Adrenal gland (tissue), 12 donors: ENCODE results near the gene ZNF774. TPM values are rescaled to one million over a fixed set of nuclear protein-coding genes. Genes with fewer than 3 reads are reported as not detected.

Experiments
- DNase-seq, 7 donors: peaks; one replicate each; pipeline ENCODE4 v3.0.0-alpha.2; 2019 to 2020
- H3K27ac ChIP-seq, 5 donors: fragments of 200-600 bp; sonication (generic) in 4 of 5; 1 replicate in 3 of 5; 2 replicates in 2 of 5; pipeline versions ENCODE4 v1.5.1 to v1.8.0; 2016 to 2020; ENCODE audit warnings: mild to moderate bottlenecking in 1 of 5
- H3K27me3 ChIP-seq: fragments of 200-600 bp; 2 replicates; pipeline ENCODE4 v1.8.0; 2021
- H3K36me3 ChIP-seq, 2 donors: fragments of 200-600 bp; replicated peaks in 1 of 2; 1 replicate in 1 of 2; 2 replicates in 1 of 2; pipeline versions ENCODE4 v1.5.1 to v1.8.0; 2018 to 2022
- H3K4me1 ChIP-seq, 2 donors: fragments of 200-600 bp; replicated peaks in 1 of 2; 1 replicate in 1 of 2; 2 replicates in 1 of 2; pipeline versions ENCODE4 v1.5.1 to v1.8.0; 2018 to 2021
- H3K4me3 ChIP-seq, 4 donors: fragments of 200-600 bp; sonication (generic) in 3 of 4; one replicate each; pipeline ENCODE4 v1.5.1; 2016 to 2018
- H3K9me3 ChIP-seq, 3 donors: fragments of 200-600 bp; sonication (generic) in 1 of 3; replicated peaks in 1 of 3; 1 replicate in 2 of 3; 2 replicates in 1 of 3; pipeline versions ENCODE4 v1.5.1 to v1.8.0; 2016 to 2021
- POLR2A ChIP-seq, 2 donors: fragments of 450-650 bp; IDR thresholded peaks; one replicate each; pipeline ENCODE4 v1.6.1; 2017; ENCODE audit warnings: antibody characterized with exemption in 2 of 2, mild to moderate bottlenecking in 2 of 2, moderate library complexity in 1 of 2
- WGBS, 4 donors: extraction: QIAGEN DNeasy Blood & Tissue Kit in 2 of 4; methylation state at CpG; one replicate each; pipeline versions ENCODE4 v1.1.5 to v1.1.7; 2013 to 2017; 5-methylcytosine and 5-hydroxymethylcytosine counted together
- intact Hi-C, 2 donors: fragments of 100-400 bp; cut with DNase I; formaldehyde crosslinking; loops; one replicate each; pipeline versions ENCODE4 v1.14.1 to v1.15.0; 2022 to 2023
- polyA plus RNA-seq, 3 donors: library from polyadenylated mRNA; stranded (reverse); fragments of 200-250 nt in 2 of 3; fragments of 350-450 nt in 1 of 3; fragmentation: Illumina TruSeq in 1 of 3; extraction: RNeasy Lipid Tissue Mini Kit (QIAGEN cat#74804) in 1 of 3; gene quantifications; one replicate each; pipeline ENCODE4 v1.2.3, GENCODE V29; 2013 to 2014
- total RNA-seq, 9 donors: library from RNA; depleted of rRNA in 4 of 9; stranded (reverse); fragments of >200 nt in 4 of 9; fragments of 120-200 nt in 1 of 9; fragmentation: NEBNext Ultra II Directional in 1 of 9; extraction: Animal tissue kit (Norgen Biotek cat#: 25700) in 1 of 9; gene quantifications; one replicate each; pipeline versions ENCODE4 v1.1.0 to v1.2.4, GENCODE V29; 2013 to 2023
- TF ChIP-seq, protein P1 (sequence below), 6 experiments: fragments of 450-650 bp in 4 of 6; fragments of 200-600 bp in 2 of 6; sonication (generic) in 1 of 6; IDR thresholded peaks; 1 replicate in 5 of 6; 2 replicates in 1 of 6; pipeline versions ENCODE4 v1.5.1 to v1.8.0; 2016 to 2021; ENCODE audit warnings: antibody characterized with exemption in 6 of 6, mild to moderate bottlenecking in 2 of 6, moderate library complexity in 1 of 6
- donor health status: healthy with polysubstance abuse.
- donor health status: Bipolar disorder and iron deficiency.
- donor health status: DM: yes; HTN: yes; CAD: no.
- donor health status: DM: no; HTN: no; CAD: no.
- donor health status: DM: no; HTN: no; CAD: no.
- donor health status: DM: yes; HTN: yes; CAD: no.

Gene ZNF774
- total and polyA plus RNA-seq, 12 donors: 1.0 to 21.4 (median 6.0) TPM

- H3K27ac ChIP-seq: no peak overlapping the region
- WGBS, 4 donors: 90 to 100% (median 91%) methylated on average over 2 of the region's 2 CpGs
- H3K4me1 ChIP-seq: no peaks in the 10 kb centered on the region
- H3K4me3 ChIP-seq: no peak overlapping the region
- no peak for TF ChIP-seq POLR2A (IDR thresholded peaks at IDR 0.05)
- TF ChIP-seq, protein P1, sequence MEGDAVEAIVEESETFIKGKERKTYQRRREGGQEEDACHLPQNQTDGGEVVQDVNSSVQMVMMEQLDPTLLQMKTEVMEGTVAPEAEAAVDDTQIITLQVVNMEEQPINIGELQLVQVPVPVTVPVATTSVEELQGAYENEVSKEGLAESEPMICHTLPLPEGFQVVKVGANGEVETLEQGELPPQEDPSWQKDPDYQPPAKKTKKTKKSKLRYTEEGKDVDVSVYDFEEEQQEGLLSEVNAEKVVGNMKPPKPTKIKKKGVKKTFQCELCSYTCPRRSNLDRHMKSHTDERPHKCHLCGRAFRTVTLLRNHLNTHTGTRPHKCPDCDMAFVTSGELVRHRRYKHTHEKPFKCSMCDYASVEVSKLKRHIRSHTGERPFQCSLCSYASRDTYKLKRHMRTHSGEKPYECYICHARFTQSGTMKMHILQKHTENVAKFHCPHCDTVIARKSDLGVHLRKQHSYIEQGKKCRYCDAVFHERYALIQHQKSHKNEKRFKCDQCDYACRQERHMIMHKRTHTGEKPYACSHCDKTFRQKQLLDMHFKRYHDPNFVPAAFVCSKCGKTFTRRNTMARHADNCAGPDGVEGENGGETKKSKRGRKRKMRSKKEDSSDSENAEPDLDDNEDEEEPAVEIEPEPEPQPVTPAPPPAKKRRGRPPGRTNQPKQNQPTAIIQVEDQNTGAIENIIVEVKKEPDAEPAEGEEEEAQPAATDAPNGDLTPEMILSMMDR (IDR thresholded peaks at IDR 0.05): no peak
- H3K9me3 ChIP-seq: no peaks in the 10 kb centered on the region
- no peaks in the 10 kb centered on the region for H3K27me3 ChIP-seq
- intact Hi-C loops: no loop called here
- DNase-seq: peak in 1 of 7 donors; percentile 20
- H3K36me3 ChIP-seq: no peaks in the 10 kb centered on the region
Measured at GRCh38 chr15:90307661-90308060, 44.4 kb upstream of the ZNF774 start.

DNA sequence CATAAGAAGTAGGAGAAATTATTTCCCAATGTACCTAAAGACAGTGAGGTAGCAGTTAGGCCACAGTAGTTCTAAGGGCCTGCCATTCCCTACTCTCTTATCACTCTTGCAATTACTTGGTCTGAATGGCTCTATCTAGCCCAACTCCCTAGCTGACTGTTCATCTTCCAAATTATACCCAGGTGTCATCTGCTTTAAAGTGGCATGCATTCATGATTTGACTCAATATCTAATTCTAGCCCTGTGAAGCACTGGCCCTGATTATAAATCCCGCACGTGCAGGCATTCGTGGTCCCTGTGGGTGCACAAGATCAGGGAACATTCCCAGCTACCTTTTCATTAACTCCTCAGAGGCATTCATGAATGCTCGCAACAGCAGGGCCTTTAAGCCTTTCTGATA is 43.1 kb upstream of the ZNF774 start:
- DNase-seq: peak in 1 of 7 donors; percentile 29
- no peaks in the 10 kb centered on the region for H3K36me3 ChIP-seq
- H3K27me3 ChIP-seq: no peaks in the 10 kb centered on the region
- 90 to 97% (median 91%) methylated on average over 4 of the region's 4 CpGs for WGBS, 4 donors
- intact Hi-C loops: no loop called here
- no peak overlapping the region for H3K4me3 ChIP-seq
- H3K4me1 ChIP-seq: no peaks in the 10 kb centered on the region
- no peaks in the 10 kb centered on the region for H3K9me3 ChIP-seq
- no peak overlapping the region for H3K27ac ChIP-seq
- TF ChIP-seq POLR2A (IDR thresholded peaks at IDR 0.05): no peak

GRCh38 chr15:90315278-90315982 is 36.7 kb upstream of the ZNF774 start:
- peak; percentile 76 to 89 (median 83) for DNase-seq
- TF ChIP-seq, protein P1 (IDR thresholded peaks at IDR 0.05): no peak
- TF ChIP-seq POLR2A (IDR thresholded peaks at IDR 0.05): no peak
- H3K36me3 ChIP-seq: no peaks in the 10 kb centered on the region
- H3K27ac ChIP-seq: peak overlapping the region; percentile 0 to 77 (median 69)
- H3K27me3 ChIP-seq: no peaks in the 10 kb centered on the region
- intact Hi-C loops: no loop called here
- 21 to 36% (median 30%) methylated on average over 4 to 5 of the region's 5 CpGs for WGBS, 4 donors
- H3K9me3 ChIP-seq: no peaks in the 10 kb centered on the region
- no peak overlapping the region for H3K4me3 ChIP-seq
- H3K4me1 ChIP-seq: peaks cover 10 to 15% of the 10 kb centered on the region in 2 donors

DNA sequence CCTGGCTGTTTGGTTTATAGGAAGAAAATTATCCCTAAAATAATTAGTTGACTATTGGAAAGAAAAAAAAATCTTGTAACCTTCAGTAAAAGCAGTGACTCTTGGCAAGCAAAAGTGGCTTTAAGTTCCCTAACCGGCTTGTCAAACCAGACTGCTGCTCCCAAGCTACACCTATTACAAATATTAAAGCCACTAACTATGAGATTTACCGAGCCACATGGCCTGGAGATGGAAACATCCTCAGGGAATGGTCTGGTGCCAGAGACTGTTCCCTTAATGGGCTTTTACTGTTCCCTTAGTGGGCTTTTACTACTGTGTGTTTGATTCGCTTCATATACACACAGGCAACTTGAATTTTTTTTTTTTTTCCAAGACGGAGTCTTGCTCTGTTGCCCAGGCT is 35.9 kb upstream of the ZNF774 start:
- no peaks in the 10 kb centered on the region for H3K36me3 ChIP-seq
- peak in 1 of 7 donors; percentile 35 for DNase-seq
- intact Hi-C loops: no loop called here
- WGBS, 4 donors: 57 to 68% (median 62%) methylated on average over 4 of the region's 4 CpGs
- peak overlapping the region; percentile 0 to 77 (median 69) for H3K27ac ChIP-seq
- H3K4me1 ChIP-seq: peaks cover 10 to 16% of the 10 kb centered on the region in 2 donors
- no peak overlapping the region for H3K4me3 ChIP-seq
- no peaks in the 10 kb centered on the region for H3K27me3 ChIP-seq
- no peaks in the 10 kb centered on the region for H3K9me3 ChIP-seq
- TF ChIP-seq POLR2A (IDR thresholded peaks at IDR 0.05): no peak
- TF ChIP-seq, protein P1 (IDR thresholded peaks at IDR 0.05): no peak

- intact Hi-C loops: no loop called here
- 65 to 96% (median 88%) methylated on average over 4 of the region's 4 CpGs for WGBS, 4 donors
- no peak overlapping the region for H3K4me3 ChIP-seq
- no peak overlapping the region for H3K27ac ChIP-seq
- H3K9me3 ChIP-seq: no peaks in the 10 kb centered on the region
- TF ChIP-seq, protein P1 (IDR thresholded peaks at IDR 0.05): no peak
- TF ChIP-seq POLR2A (IDR thresholded peaks at IDR 0.05): no peak
- H3K27me3 ChIP-seq: no peaks in the 10 kb centered on the region
- no peaks in the 10 kb centered on the region for H3K36me3 ChIP-seq
- DNase-seq: peak in 1 of 7 donors; percentile 34
- H3K4me1 ChIP-seq: peaks cover 10 to 21% of the 10 kb centered on the region in 2 donors
Measured at GRCh38 chr15:90318591-90318990, 33.5 kb upstream of the ZNF774 start.
